Activated T-helper 9 cell treated with anti-CD3 and anti-CD28 coated beads, Interleukin-2, amount 50 U/mL, for 16 hours (primary cell): ENCODE data around the gene CACNA1E.

Experiments used
- DNase-seq: peaks from one replicate; pipeline ENCODE4 v3.0.0-alpha.2; 2020; ENCODE audit warnings: low read depth

The CACNA1E gene

GRCh38 chr1:181701891-181702290 lies 218.6 kb downstream of the CACNA1E start:
- no peak for DNase-seq

DNA sequence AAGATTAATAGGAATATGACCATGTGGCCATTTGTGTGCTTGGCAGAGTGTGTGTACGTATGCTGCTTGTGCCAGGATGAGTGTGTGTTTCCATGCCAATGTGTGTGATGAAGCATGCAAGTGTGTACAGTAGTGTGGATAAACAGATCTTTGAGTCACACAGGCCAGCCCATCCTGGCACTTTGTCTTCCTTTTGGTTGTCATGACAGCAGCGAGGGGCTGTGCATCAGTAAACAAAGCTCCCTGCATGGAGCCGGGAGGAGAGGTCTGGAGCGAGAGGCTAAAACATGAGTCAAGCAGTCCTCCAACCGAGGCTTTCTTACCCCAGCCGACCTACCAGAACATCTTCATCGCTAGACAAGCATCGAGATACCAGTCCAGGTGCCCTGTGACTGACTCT lies 221.2 kb downstream of the CACNA1E start:
- DNase-seq, result no peak

GRCh38 chr1:181711820-181712219 lies 228.5 kb downstream of the CACNA1E start:
- DNase-seq, result no peak

GRCh38 chr1:181712711-181713110 lies 229.4 kb downstream of the CACNA1E start:
- no peak for DNase-seq

DNA sequence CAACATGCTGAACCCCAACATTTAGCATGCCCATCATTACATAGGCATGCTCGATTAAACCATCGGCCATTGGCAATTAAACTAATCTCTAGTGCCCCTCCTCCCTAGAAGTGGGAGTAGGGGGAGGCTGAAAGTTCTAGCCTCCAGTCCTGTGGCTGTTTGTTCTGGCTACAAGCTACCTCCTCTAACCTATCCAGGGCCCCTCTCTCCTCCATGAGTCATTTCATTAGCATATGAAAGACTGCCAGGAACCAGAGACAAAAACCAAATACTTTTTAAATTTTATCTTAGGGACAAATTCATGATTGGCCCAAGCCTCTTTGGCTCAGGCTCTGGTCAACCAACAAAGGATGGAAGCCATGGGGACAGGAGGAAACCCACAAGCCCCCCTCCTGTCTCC lies 231.1 kb downstream of the CACNA1E start:
- DNase-seq, result no peak

- DNase-seq, result no peak
Observed at GRCh38 chr1:181718034-181718433, 234.7 kb downstream of the CACNA1E start.

DNA sequence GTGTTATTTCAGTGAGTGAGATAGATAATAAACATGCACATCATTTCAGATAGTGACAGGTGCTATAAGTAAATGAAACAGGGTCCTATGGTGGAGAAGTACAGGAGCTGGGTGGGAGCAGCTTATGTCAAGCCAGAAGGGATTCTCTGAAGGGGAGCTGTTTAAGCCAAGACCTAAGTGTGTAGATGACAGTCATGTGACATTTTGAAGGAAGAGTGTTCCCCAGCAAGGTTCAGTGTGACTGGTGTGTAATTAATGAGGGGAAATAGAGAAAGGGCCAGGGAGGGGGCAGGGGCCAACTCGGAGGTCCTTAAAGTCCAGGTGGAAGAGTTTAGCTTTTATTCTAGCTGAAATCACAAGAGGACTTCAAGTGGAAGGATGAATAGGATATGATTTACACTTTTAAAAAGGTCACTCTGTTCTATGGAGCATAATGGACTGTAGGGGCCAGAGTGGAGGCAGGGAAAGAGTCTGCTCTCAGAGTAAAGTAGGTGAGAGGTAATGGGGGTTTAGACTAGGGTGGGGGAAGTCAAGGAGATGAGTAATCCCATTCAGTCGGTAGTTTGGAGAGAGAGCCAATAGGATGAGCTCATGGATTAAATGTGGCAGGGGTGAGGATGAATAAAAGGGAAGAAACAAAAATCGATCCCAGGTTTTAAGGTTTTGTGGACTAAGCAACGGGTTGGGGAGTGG lies 243.1 kb downstream of the CACNA1E start:
- no peak for DNase-seq

DNA sequence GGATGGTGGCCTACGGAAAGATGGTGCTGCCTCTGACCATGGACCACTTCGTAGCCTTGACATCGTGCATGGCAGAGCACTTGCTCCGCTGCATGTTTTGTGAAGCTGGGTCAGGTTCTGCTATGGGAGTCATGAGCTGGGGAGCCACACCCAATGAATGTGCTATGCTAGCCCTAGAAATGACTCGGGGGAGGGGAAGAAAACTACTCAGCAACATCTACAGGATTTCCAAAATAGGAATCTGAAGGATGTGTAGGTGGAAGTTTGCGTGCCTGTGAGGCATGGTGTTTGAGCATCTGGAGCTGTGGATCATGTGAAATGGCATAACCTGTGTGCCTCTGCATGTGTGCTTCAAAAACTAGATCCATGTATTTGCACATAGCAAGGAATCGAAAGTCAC lies 247.3 kb downstream of the CACNA1E start:
- no peak for DNase-seq

GRCh38 chr1:181732218-181732990 lies 249.1 kb downstream of the CACNA1E start:
- DNase-seq, result no peak

GRCh38 chr1:181733486-181733885 lies 250.2 kb downstream of the CACNA1E start:
- DNase-seq, result no peak

DNA sequence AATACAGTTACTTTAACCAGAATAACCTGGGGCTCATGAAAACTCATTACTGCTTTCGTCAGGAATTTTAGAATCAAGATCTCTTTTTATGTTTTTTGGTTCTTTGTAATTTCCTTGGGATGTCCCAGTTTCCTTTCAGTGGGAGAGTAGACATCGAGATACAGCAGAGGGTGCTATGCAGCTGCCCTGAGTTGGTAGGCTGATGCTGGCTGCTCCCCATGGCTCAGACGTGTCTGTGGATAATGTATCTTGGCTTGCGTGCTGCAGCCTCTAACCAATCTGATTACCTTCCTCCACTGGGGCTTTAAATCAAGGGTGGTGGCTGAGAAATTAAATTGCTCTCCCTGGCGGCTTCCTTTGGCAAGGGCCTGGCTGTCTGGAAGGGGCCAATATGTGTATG lies 253.7 kb downstream of the CACNA1E start:
- DNase-seq, result no peak

- no peak for DNase-seq
Observed at GRCh38 chr1:181739214-181739613, 255.9 kb downstream of the CACNA1E start.

- no peak for DNase-seq
Observed at GRCh38 chr1:181742426-181742825, 259.1 kb downstream of the CACNA1E start.

DNA sequence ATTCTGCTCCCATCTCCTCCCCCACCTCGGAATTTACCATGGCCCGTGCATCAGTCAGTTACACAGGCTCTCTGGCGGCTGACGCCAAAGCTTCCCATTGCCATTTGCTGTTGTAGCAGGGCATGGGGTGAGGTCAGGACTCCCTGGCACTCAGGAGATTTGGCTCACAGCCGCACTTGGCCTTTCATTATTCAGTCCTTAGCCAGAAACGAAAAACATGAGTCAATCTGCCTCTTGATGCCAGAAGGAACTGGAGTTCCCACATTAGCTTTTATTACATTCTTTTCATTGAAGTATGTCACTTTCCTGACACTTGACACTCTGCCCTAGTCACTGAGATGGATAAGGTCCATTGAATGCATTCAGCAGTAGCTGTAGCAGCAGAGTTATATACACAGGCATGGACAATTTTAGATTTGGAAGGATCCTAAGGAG lies 260.6 kb downstream of the CACNA1E start:
- no peak for DNase-seq

- no peak for DNase-seq
Observed at GRCh38 chr1:181746224-181746623, 262.9 kb downstream of the CACNA1E start.

- DNase-seq, result no peak
Observed at GRCh38 chr1:181748013-181748412, 264.7 kb downstream of the CACNA1E start.

DNA sequence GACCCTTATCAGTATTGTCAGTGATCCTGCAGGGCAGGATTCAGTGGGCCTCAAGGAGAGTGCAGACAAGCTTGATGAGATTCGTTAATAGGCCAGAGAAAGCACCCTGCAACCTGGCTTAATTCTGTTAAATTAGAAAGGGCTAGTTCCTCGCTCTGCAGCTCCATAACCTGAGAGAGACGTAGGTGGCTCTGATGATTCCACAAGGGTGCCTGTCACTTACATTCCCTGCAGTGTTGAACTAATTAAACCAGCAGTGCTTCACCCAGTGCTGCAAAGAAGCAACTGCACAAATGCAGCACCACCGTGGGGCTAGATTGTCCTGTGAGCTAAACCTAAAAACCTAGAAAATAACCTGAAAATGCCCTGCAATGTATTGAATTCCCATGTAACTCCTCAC lies 270.8 kb downstream of the CACNA1E start:
- DNase-seq, result no peak

DNA sequence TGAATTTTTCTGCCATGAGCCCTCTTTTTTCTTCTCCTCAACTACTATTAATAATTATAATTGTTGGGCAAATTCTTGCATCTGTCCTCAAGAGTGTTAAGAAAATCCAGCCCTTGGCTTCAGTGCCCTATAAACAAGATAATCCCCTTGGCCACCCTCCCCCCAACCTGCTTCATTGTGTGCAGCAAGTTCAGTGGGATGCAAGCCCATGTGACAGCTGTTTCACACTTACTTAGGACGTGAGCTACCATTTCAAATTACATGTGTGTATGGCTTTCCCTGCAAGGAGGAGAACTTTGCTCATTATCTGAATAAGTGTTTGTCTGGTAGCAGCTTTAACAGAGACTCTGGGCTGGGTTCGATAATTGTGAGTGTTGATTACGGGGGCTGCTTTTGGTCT lies 276.2 kb downstream of the CACNA1E start:
- no peak for DNase-seq

DNA sequence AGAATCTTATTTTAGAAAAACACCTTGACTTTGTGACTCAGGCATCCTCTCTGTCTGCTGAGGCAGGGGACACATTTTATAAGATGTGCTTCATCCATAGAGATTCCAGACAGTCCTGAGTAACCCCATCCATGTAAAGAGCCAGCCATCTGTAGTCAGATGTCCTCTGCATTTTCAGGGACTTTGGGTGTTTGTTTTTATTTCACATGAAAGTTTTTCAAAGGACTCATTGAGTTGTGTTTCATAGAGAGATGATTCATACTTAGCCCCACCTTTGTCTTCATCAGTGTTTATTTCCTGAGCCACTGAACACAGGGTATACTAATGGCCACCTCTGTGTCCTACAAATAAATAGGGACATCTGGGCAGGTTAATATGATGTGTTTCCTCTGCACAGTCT lies 280.4 kb downstream of the CACNA1E start:
- DNase-seq, result no peak

DNA sequence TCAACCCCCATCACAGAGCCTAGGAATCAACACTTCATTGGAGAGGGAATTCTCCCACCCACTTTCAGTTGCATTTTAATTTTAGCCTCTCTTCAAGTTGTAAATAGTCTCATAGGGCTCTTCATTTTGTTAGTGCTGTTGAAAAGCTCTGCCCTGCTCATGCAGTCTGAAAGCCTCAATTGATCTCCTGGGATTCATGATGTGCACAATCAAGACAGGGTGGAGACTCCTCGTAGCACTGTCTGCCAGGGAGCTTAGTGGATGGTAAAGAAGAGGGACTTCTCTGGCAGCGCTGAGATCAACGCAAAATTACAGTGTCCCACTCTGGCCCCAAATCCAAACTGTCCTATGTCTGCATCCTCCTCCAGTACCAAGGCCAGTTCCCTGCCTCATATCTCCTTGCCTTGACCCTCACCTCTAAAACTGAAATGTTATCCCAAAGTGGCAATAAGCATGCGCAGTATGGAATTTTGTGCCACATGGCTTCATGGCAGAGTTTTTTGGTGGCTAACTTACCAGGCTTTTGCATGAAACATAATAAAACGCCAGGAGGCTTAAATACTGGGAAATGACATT lies 282.2 kb downstream of the CACNA1E start:
- DNase-seq, result no peak

GRCh38 chr1:181767001-181767708 lies 283.8 kb downstream of the CACNA1E start:
- no peak for DNase-seq

DNA sequence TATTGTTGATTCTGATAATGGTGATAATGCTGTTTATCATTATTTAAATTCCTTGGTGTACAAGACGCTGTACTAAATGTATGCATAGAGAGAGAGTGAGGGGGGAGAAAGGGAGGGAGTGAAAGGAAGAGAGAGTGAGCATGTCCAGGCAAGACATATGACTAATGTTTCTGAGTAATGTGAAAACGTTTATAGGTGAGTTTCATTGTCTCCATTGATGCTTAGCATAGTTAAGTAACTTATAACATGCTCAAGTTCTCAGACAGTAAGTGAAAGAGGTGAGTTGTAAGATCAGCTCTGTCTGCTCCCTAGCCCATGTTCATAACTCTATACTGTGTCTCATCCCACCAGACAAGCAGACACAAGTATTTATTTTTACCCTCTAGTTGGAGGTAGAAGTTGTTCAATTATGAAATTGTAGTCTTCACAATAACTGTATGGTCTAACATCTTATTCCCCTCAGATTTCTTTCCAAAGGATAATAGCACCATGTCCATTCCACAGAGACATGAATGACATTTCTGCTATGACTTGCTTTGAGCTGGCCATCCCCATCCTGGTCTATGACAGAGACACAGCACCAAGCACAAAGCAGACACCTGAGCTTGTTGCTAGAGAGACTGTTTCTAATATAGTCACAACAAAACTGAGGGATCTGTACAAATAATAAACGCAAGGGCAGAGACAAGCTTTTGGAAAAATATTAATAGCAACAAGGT lies 285.1 kb downstream of the CACNA1E start:
- no peak for DNase-seq
